Right lobe of liver (tissue), 6 donors: Measurements from ENCODE around the gene RNF150. TPM values are rescaled to one million over a fixed set of nuclear protein-coding genes. Genes with fewer than 3 reads are reported as not detected.

Source experiments
- ATAC-seq, 4 donors: fragments of 200-7000 bp; cut with Tn5 transposase; one replicate each; pipeline ENCODE4 v1.9.1; 2020; ENCODE audit warnings: mild to moderate bottlenecking in 4 of 4, moderate library complexity in 4 of 4
- DNase-seq, 3 donors: peaks; one replicate each; pipeline ENCODE4 v3.0.0-alpha.2; 2020
- H3K27ac ChIP-seq, 3 donors: fragments of 200-600 bp; one replicate each; pipeline ENCODE4 v1.8.0; 2022
- H3K27me3 ChIP-seq, 2 donors: fragments of 200-600 bp; one replicate each; pipeline ENCODE4 v1.8.0; 2022
- H3K36me3 ChIP-seq, 4 donors: fragments of 200-600 bp; sonication (generic) in 1 of 4; one replicate each; pipeline versions ENCODE4 v1.5.1 to v1.8.0; 2017 to 2022; ENCODE audit warnings: control low read depth in 1 of 4
- H3K4me1 ChIP-seq, 4 donors: fragments of 200-600 bp; sonication (generic) in 1 of 4; one replicate each; pipeline versions ENCODE4 v1.5.1 to v1.8.0; 2017 to 2022; ENCODE audit warnings: control low read depth in 1 of 4
- H3K4me3 ChIP-seq, 3 donors: fragments of 200-600 bp; one replicate each; pipeline ENCODE4 v1.8.0; 2022
- H3K9me3 ChIP-seq, 4 donors: fragments of 200-600 bp; sonication (generic) in 1 of 4; one replicate each; pipeline versions ENCODE4 v1.5.1 to v1.8.0; 2017 to 2022; ENCODE audit warnings: control low read depth in 1 of 4
- POLR2A ChIP-seq: fragments of 450-650 bp; IDR thresholded peaks from one replicate; pipeline ENCODE4 v1.6.1; 2017; ENCODE audit warnings: antibody characterized with exemption, mild to moderate bottlenecking
- WGBS: methylation state at CpG from one replicate; pipeline ENCODE4 v1.1.6; 2018; ENCODE audit warnings: low coverage, low lambda C conversion rate; ENCODE audit not compliant: insufficient coverage; ENCODE audit errors: missing lambda C conversion rate; 5-methylcytosine and 5-hydroxymethylcytosine counted together
- intact Hi-C, 2 donors: fragments of 100-400 bp; cut with DNase I; formaldehyde crosslinking; loops; one replicate each; pipeline versions ENCODE4 v1.11.2 to v1.14.1; 2022
- total RNA-seq, 6 experiments: library from RNA; depleted of rRNA in 2 of 6; stranded (reverse); fragments of >200 nt in 2 of 6; fragmentation: NEBNext Ultra II Directional in 3 of 6; extraction: Animal tissue kit (Norgen Biotek cat#: 25700) in 3 of 6; gene quantifications; one replicate each; pipeline versions ENCODE4 v1.1.0 to v1.2.4, GENCODE V29; 2016 to 2023
- TF ChIP-seq, protein P1 (sequence below), 4 donors: fragments of 200-600 bp in 3 of 4; fragments of 450-650 bp in 1 of 4; IDR thresholded peaks; one replicate each; pipeline versions ENCODE4 v1.5.1 to v1.8.0; 2016 to 2022; ENCODE audit warnings: antibody characterized with exemption in 4 of 4, mild to moderate bottlenecking in 2 of 4
- donor health status: DM: no; HTN: yes; CAD: no.
- donor health status: DM: no; HTN: no; CAD: no.
- donor health status: DM: no; HTN: no; CAD: no.
- donor health status: DM: no; HTN: yes; CAD: no.
- donor health status: DM: no; HTN: yes; CAD: no.

RNF150 gene
- total RNA-seq, 6 experiments from 2014 or later, result 1.2 to 1.8 (median 1.5) TPM

DNA sequence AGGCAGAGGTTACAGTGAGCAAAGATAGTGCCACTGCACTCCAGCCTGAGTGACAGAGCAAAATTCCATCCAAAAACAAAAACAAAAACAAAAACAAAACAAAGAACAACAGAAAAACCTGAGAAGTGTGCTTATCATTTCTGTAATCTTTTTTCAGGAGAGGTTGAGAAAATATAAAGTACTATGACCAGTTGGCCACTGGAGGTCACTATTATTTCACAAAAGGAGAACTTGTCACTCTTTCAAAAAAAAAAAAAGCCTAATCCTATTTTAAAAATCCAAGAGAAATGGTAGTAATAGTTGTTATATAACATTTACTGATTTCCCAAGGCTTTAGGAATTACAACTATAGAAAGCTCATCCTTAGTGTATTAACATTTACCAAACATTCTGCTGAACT lies 24.9 kb upstream of the RNF150 start:
- intact Hi-C loops, result no loop called here
- H3K9me3 ChIP-seq, result no peaks in the 10 kb centered on the region
- no peaks in the 10 kb centered on the region for H3K27me3 ChIP-seq
- TF ChIP-seq, protein P1, sequence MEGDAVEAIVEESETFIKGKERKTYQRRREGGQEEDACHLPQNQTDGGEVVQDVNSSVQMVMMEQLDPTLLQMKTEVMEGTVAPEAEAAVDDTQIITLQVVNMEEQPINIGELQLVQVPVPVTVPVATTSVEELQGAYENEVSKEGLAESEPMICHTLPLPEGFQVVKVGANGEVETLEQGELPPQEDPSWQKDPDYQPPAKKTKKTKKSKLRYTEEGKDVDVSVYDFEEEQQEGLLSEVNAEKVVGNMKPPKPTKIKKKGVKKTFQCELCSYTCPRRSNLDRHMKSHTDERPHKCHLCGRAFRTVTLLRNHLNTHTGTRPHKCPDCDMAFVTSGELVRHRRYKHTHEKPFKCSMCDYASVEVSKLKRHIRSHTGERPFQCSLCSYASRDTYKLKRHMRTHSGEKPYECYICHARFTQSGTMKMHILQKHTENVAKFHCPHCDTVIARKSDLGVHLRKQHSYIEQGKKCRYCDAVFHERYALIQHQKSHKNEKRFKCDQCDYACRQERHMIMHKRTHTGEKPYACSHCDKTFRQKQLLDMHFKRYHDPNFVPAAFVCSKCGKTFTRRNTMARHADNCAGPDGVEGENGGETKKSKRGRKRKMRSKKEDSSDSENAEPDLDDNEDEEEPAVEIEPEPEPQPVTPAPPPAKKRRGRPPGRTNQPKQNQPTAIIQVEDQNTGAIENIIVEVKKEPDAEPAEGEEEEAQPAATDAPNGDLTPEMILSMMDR (IDR thresholded peaks at IDR 0.05), result peak; percentile 45 to 63 (median 57)
- TF ChIP-seq POLR2A, result no peak
- no peak for DNase-seq
- no peaks in the 10 kb centered on the region for H3K4me1 ChIP-seq
- no peaks in the 10 kb centered on the region for H3K36me3 ChIP-seq
- H3K4me3 ChIP-seq, result no peak overlapping the region
- ATAC-seq, result peak; percentile 48 to 71 (median 69)
- no peak overlapping the region for H3K27ac ChIP-seq

DNA sequence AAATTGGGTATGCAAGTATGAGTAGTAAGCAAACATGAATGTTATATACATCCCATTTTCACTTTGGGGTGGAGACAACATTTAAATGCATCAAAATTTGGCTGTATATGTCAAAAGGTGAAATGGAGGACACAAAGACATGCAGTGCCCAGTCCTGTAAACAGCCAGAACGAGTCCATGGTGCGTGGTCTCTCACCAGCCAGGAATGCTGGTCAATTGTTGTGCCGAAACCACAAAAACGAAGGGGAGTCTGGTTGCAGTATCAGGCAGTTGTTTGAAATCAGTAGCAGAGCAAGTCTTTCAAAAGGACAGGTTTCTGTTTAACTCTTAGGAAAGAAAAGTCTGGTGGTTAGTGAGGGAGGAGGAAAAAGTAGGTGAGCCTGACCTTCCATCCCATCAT lies 22.3 kb upstream of the RNF150 start:
- Histone ChIP-seq H3K4me3 (no peak overlapping the region), H3K9me3 (no peaks in the 10 kb centered on the region), H3K36me3 (no peaks in the 10 kb centered on the region), H3K27ac (no peak overlapping the region), H3K4me1 (no peaks in the 10 kb centered on the region), H3K27me3 (no peaks in the 10 kb centered on the region)
- intact Hi-C loops, result no loop called here
- TF ChIP-seq, protein P1 (IDR thresholded peaks at IDR 0.05), result no peak
- TF ChIP-seq POLR2A, result no peak
- WGBS, result 73% methylated on average over 4 of the region's 4 CpGs
- no peak for ATAC-seq
- no peak for DNase-seq

DNA sequence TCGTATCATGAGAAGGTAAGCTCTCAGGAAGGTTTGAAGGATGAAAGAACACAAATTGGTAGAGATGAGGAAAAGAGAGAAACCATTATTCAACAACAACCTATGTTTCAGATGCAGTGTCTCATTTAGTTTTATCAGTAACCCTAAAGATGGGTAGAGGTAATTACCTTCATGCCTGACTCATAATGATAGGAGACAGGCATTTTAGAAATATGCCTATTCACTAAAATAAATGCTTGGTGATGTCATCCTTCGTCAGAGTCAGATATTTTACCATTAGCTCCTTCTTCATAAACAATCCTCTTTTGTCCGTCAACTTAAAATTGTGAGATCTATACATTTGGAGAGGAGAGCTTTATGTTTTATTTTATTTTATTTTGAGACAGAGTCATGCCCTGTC lies 21.5 kb upstream of the RNF150 start:
- Histone ChIP-seq H3K4me3 (no peak overlapping the region), H3K4me1 (no peaks in the 10 kb centered on the region), H3K27me3 (no peaks in the 10 kb centered on the region), H3K9me3 (no peaks in the 10 kb centered on the region), H3K27ac (no peak overlapping the region), H3K36me3 (no peaks in the 10 kb centered on the region)
- WGBS, result 70% methylated on average over 3 of the region's 3 CpGs
- no peak for TF ChIP-seq POLR2A
- TF ChIP-seq, protein P1 (IDR thresholded peaks at IDR 0.05), result no peak
- intact Hi-C loops, result no loop called here
- no peak for ATAC-seq
- DNase-seq, result no peak

DNA sequence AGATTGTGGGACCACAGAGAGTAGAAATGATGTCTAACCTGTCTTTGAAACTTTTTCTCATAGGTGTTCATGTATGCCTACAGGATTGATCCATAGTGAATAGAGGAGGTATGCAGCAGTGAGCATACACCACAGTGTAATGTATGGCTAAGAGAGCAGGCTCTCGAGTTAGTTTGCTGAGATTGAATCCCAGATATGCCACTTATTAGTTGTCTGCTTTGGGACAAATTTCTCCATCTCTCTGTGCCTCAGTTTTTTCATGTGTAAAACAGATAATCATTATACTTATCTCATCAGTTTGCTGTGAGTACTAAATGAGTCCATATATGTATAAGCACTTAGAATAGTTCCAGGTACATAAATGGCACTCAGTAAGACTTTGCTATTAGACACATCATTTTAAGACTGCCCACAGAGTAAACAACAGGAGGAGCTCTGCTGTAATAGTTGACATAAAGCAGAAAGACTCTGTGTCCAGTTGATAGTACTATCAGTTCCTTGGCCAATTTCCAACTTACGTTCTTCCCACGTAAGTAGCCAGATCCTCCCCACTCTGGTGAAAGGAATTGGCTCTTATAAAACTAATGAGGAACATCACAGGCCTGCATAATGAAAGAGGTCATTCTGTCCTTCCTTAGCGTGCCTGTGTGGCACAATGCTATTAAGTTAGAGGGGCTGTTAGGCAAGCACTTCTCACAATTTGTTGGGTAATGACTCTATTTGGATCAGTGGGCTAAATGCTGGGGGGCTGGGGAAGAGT lies 20.7 kb upstream of the RNF150 start:
- H3K4me3 ChIP-seq, result no peak overlapping the region
- ATAC-seq (peak; percentile 84 to 93 (median 84)), DNase-seq (no peak)
- WGBS, result 34% methylated on average over 4 of the region's 4 CpGs
- intact Hi-C loops, result no loop called here
- H3K36me3 ChIP-seq, result no peaks in the 10 kb centered on the region
- no peaks in the 10 kb centered on the region for H3K27me3 ChIP-seq
- H3K9me3 ChIP-seq, result no peaks in the 10 kb centered on the region
- TF ChIP-seq, protein P1 (IDR thresholded peaks at IDR 0.05), result no peak
- TF ChIP-seq POLR2A, result no peak
- no peaks in the 10 kb centered on the region for H3K4me1 ChIP-seq
- H3K27ac ChIP-seq, result no peak overlapping the region
